DOHH2 (cell line): ENCODE data around the gene TOMM6.

Experiments used
- H3F3A ChIP-seq: fragments of 200-600 bp; sonication (generic), shearing (Covaris generic); 2 replicates; pipeline ENCODE4 v1.6.0; 2016; ENCODE audit warnings: antibody characterized with exemption, mild to moderate bottlenecking; ENCODE audit not compliant: control insufficient read depth, insufficient read depth
- H3K27ac ChIP-seq: fragments of 200-600 bp; sonication (generic); 2 replicates; pipeline ENCODE4 v1.5.1; 2014; ENCODE audit warnings: low read depth, mild to moderate bottlenecking, low read length, moderate library complexity
- H3K27me3 ChIP-seq: fragments of 200-600 bp; sonication (generic); 2 replicates; pipeline ENCODE4 v1.6.1; 2014; ENCODE audit warnings: mild to moderate bottlenecking, low read length, mixed read lengths; ENCODE audit not compliant: control insufficient read depth
- H3K36me3 ChIP-seq: fragments of 200-600 bp; sonication (generic); 2 replicates; pipeline ENCODE4 v1.6.1; 2014; ENCODE audit warnings: mild to moderate bottlenecking, low read length, moderate library complexity, mixed read lengths; ENCODE audit not compliant: control insufficient read depth
- H3K4me1 ChIP-seq: fragments of 200-600 bp; sonication (generic); 2 replicates; pipeline ENCODE4 v1.6.1; 2014; ENCODE audit warnings: mild to moderate bottlenecking, low read length, mixed read lengths; ENCODE audit not compliant: control insufficient read depth
- H3K4me2 ChIP-seq: fragments of 200-600 bp; sonication (generic); 2 replicates; pipeline ENCODE4 v1.6.0; 2014; ENCODE audit warnings: mild to moderate bottlenecking, low read length, moderate library complexity
- H3K4me3 ChIP-seq: fragments of 200-600 bp; sonication (generic); 2 replicates; pipeline ENCODE4 v1.5.1; 2014; ENCODE audit warnings: mild to moderate bottlenecking, low read length, mixed read lengths
- H3K79me2 ChIP-seq: fragments of 200-600 bp; sonication (generic); 2 replicates; pipeline ENCODE4 v1.6.1; 2014; ENCODE audit warnings: mild to moderate bottlenecking, low read length, mixed read lengths; ENCODE audit not compliant: control insufficient read depth
- H3K9me2 ChIP-seq: fragments of 200-600 bp; sonication (generic); replicated peaks from 2 replicates; pipeline ENCODE4 v1.6.1; 2014; ENCODE audit warnings: mild to moderate bottlenecking, low read length, mixed read lengths; ENCODE audit not compliant: control insufficient read depth
- H3K9me3 ChIP-seq: fragments of 200-600 bp; sonication (generic); 2 replicates; pipeline ENCODE4 v1.6.1; 2014; ENCODE audit warnings: antibody characterized with exemption, low read length, mixed read lengths; ENCODE audit not compliant: control insufficient read depth, insufficient read depth
- H4K20me1 ChIP-seq: fragments of 200-600 bp; sonication (generic); 2 replicates; pipeline ENCODE4 v1.6.0; 2014; ENCODE audit warnings: low read depth, mild to moderate bottlenecking, antibody characterized with exemption, low read length, moderate library complexity; ENCODE audit not compliant: control insufficient read depth, insufficient read depth
- EZH2phosphoT487 ChIP-seq: fragments of 200-600 bp; sonication (generic); IDR thresholded peaks from 2 replicates; pipeline ENCODE4 v1.6.1; 2017; ENCODE audit warnings: borderline replicate concordance, mild to moderate bottlenecking, antibody characterized with exemption, low read length, moderate library complexity, mixed read lengths
- TF ChIP-seq, protein P1 (sequence below): fragments of 200-600 bp; sonication (generic); IDR thresholded peaks from one replicate; pipeline ENCODE4 v1.5.1; 2014; ENCODE audit warnings: antibody characterized with exemption, mild to moderate bottlenecking, low read depth, low read length; ENCODE audit not compliant: poor library complexity, severe bottlenecking

The TOMM6 gene

DNA sequence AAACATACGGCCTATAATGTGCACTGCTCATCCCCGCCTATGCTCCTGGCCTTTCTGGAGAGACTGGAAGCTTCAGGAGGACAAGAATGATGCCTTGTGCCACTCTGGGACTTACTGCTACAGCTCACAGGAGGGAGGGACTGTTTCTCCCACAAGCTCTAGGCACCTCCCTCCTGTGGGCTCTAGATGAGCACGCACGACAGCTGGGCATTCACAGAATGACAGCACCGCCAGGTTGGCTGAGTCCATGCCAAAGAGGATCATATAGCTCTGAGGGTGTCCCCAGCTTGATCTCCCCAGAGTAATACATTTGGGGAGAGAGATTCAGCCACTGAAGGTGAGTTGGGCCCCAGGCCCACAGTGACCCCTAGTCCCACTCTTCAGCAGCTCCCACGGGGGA lies 30.2 kb upstream of the TOMM6 start:
- H3K9me3 ChIP-seq = no peaks in the 10 kb centered on the region
- no peaks in the 10 kb centered on the region for H3F3A ChIP-seq
- no peaks in the 10 kb centered on the region for H3K4me1 ChIP-seq
- H3K4me2 ChIP-seq = no peak overlapping the region
- no peaks in the 10 kb centered on the region for H3K9me2 ChIP-seq
- no peaks in the 10 kb centered on the region for H4K20me1 ChIP-seq
- TF ChIP-seq, protein P1, sequence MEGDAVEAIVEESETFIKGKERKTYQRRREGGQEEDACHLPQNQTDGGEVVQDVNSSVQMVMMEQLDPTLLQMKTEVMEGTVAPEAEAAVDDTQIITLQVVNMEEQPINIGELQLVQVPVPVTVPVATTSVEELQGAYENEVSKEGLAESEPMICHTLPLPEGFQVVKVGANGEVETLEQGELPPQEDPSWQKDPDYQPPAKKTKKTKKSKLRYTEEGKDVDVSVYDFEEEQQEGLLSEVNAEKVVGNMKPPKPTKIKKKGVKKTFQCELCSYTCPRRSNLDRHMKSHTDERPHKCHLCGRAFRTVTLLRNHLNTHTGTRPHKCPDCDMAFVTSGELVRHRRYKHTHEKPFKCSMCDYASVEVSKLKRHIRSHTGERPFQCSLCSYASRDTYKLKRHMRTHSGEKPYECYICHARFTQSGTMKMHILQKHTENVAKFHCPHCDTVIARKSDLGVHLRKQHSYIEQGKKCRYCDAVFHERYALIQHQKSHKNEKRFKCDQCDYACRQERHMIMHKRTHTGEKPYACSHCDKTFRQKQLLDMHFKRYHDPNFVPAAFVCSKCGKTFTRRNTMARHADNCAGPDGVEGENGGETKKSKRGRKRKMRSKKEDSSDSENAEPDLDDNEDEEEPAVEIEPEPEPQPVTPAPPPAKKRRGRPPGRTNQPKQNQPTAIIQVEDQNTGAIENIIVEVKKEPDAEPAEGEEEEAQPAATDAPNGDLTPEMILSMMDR = no peak
- no peak for TF ChIP-seq EZH2phosphoT487
- peaks cover 20% of the 10 kb centered on the region for H3K27me3 ChIP-seq
- no peak overlapping the region for H3K27ac ChIP-seq
- H3K4me3 ChIP-seq = no peak overlapping the region
- H3K79me2 ChIP-seq = no peaks in the 10 kb centered on the region
- no peaks in the 10 kb centered on the region for H3K36me3 ChIP-seq

DNA sequence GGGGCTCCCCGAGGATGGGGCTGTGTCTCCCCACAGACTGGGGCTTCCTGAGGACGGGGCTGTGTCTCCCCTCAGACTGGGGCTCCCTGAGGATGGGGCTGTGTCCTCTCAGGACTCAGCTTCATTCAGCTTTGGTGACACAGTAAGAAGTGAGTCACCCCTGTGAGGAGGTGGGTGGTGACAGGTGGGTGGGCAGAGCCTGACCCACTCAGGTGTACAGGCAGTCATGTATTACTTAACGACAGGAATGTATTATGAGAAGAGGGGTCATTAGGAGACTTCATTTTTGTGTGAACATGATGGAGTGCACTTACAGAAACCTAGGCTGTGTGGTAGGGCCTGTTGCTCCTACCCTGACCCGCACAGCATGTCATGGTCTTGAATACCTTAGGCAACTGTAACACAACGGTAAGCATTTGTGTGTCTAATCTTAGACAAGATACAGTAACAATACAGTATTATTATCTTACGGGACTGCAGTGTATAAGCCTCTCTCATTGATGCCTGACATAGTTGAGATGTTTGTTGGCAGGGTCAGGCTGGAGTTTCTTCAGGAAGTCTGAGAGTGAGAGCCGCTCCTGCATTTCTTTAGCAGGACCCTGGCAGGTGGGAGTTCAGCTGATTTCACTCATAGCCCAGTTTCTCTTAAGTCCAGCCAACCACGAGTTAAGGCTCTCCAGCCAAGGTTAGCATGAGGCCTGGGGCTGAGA lies 29.4 kb upstream of the TOMM6 start:
- Histone ChIP-seq H4K20me1 (no peaks in the 10 kb centered on the region), H3K4me1 (no peaks in the 10 kb centered on the region), H3K36me3 (no peaks in the 10 kb centered on the region), H3F3A (no peaks in the 10 kb centered on the region), H3K27ac (no peak overlapping the region), H3K9me3 (no peaks in the 10 kb centered on the region), H3K4me3 (no peak overlapping the region), H3K79me2 (no peaks in the 10 kb centered on the region), H3K4me2 (no peak overlapping the region), H3K27me3 (peaks cover 18% of the 10 kb centered on the region), H3K9me2 (no peaks in the 10 kb centered on the region)
- no peak for TF ChIP-seq EZH2phosphoT487
- TF ChIP-seq, protein P1 = no peak

DNA sequence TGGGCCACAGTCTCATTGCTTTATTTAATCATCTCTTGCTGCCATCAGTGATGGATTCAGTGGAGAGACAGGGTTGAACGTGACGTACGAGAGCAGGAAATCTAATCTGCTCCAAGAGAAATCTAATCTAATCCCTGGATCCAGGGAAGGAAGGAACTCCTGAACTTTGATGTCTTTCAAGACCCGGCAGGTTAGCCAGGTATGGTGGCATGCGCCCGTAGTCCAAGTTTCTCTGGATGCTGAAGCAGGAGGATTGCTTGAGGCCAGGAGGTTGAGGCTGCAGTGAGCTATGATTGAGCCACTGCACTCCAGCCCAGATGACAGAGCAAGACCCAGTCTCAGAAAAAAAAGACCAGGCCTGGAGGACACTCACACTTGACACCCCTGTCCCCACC lies 28.9 kb upstream of the TOMM6 start:
- H3F3A ChIP-seq = no peaks in the 10 kb centered on the region
- no peaks in the 10 kb centered on the region for H3K9me2 ChIP-seq
- H3K27ac ChIP-seq = no peak overlapping the region
- TF ChIP-seq EZH2phosphoT487 = no peak
- TF ChIP-seq, protein P1 = no peak
- H4K20me1 ChIP-seq = no peaks in the 10 kb centered on the region
- no peaks in the 10 kb centered on the region for H3K79me2 ChIP-seq
- peaks cover 16% of the 10 kb centered on the region for H3K27me3 ChIP-seq
- no peaks in the 10 kb centered on the region for H3K9me3 ChIP-seq
- no peaks in the 10 kb centered on the region for H3K36me3 ChIP-seq
- H3K4me1 ChIP-seq = peaks cover 3% of the 10 kb centered on the region; the same call in 1 of the 2 replicates
- no peak overlapping the region for H3K4me3 ChIP-seq
- no peak overlapping the region for H3K4me2 ChIP-seq
